Activated CD4-positive, alpha-beta T cell treated with anti-CD3 and anti-CD28 coated beads, Interleukin-2, amount 50 U/mL, for 48 hours (primary cell): ENCODE data around the gene KRTAP9-4.
"Not testable (repeated sequence)": the region's sequence is repeated elsewhere in the genome, so short reads cannot be mapped to it uniquely, and the experiment has no call there.

Experiments used
- DNase-seq, 2 experiments: peaks; one replicate each; pipeline ENCODE4 v3.0.0-alpha.2; 2020

Gene KRTAP9-4, protein sequence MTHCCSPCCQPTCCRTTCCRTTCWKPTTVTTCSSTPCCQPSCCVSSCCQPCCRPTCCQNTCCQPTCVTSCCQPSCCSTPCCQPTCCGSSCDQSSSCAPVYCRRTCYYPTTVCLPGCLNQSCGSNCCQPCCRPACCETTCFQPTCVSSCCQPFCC

DNA sequence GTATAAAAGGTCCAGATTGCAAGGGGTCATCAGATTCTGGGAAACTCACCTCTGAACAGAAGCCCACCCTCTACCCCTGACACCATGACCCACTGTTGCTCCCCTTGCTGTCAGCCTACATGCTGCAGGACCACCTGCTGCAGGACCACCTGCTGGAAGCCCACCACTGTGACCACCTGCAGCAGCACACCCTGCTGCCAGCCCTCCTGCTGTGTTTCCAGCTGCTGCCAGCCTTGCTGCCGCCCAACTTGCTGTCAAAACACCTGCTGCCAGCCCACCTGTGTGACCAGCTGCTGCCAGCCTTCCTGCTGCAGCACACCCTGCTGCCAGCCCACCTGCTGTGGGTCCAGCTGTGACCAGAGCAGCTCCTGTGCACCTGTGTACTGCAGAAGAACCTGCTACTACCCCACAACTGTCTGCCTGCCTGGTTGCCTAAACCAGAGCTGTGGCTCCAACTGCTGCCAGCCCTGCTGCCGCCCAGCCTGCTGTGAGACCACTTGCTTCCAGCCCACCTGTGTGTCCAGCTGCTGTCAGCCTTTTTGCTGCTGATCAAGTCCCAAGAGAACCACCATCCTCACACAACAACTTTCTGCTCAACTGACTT is at the start of gene KRTAP9-4:
Gene KRTAP9-4 (plus strand): TSS at position 51 of the 604 bp plus-strand sequence. CDS start 34 bp downstream, at position 85.
- not testable (repeated sequence) for DNase-seq

DNA sequence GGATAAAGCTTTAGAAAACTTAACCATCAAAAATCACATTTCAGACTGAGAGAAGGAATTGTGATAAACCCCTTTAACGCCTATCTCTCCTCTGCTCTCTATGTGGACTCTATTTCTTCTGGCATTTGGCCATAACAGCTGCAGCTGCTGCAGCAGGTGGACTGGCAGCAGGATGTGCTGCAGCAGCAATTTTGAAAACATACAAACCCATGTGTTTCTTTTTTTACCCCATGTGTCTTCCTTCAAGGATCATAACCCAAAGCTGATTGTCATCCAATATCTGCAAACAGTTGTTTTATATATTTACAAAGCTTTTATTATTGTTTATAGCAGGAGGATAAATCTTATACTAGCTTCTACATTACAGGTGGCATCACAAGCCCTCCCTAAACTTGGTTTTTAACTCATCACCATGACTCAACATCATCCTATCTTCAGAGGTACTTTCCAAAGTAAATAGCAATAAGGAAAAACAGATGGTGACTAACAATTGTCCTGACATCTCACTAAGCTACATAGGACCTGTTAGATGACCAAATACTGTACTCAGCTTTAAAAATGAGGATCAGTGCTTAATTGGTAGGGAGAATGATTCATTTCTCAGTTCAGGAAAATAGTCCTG is 37.5 kb upstream of the KRTAP9-4 start:
- no peak for DNase-seq

DNA sequence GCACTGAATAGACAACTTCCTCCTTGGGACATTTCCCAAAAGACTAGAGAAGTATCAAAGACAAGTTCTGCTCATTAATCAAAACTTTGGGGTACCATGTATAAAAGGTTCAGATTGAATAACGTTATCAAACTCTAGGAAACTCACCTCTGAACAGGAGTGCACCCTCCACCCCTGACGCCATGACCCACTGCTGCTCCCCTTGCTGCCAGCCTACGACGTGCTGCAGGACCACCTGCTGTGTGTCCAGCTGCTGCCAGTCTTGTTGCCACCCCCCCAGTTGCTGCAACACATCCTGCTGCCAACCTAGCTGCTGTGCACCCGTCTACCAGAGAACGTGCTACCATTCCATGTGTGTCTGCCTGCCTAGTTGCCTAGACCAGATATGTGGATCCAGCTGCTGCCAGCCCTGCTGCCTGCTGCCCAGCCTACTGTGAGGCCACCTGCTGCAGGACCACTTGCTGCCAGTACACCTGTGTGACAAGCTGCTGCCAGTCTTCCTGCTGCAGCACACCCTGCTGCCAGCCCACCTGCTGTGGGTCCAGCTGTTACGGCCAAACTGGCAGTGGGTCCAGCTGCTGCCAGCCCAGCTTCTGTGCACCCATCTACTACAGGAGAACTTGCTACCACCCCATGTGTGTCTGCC is 36.8 kb upstream of the KRTAP9-4 start:
- no peak for DNase-seq

DNA sequence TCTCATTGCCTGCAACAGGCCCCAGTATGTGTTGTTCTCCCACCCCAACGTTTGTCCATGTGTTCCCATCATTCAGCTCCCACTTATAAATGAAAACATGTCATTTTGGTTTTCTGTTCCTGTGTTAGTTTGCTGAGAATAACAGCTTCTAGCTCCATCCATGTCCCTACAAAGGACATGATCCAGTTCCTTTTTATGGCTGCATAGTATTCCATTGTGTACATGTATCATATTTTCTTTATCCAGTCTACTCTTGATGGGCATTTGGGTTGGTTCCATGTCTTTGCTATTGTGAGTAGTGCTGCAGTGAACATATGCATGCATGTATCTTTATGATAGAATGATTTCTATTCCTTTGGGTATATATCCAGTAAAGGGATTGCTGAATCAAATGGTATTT is 33.8 kb upstream of the KRTAP9-4 start:
- DNase-seq, result no peak

DNA sequence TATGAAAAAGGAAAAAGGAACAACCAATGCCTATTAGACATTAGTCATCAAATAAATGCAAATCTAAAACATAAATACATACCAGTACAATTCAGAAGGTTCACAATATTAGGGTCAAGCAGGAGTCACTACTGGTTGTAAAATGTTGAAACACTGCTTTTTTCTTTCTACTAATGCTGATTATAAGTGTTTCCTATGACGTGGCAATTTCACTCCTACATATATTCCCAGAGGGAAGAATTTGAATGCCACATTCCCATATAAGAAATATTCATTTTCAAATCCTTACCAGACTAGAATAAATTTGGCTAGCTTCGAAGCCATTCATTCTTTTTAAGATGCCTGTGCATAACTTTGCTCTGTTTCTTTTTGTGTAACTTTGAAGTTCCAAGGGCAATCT is 25.7 kb upstream of the KRTAP9-4 start:
- DNase-seq, result no peak

DNA sequence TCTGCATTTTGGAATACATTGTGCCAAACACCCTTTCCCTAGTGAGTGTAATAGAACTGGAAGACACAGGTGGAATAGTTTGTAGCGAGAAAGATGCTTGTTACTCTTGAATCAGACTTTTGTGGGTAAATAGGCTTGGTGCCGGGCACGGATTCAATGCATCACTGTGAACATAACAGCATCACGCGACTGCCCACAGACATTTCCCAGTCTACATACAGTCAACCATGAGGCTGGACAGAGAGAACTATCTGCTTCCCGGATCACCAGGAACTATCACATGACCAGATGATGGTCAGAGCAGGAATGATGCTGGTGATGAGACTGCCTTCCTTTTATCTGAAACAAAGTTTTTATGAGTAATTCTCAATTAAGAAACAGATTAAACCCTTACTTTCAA is 23.4 kb upstream of the KRTAP9-4 start:
- no peak for DNase-seq

DNA sequence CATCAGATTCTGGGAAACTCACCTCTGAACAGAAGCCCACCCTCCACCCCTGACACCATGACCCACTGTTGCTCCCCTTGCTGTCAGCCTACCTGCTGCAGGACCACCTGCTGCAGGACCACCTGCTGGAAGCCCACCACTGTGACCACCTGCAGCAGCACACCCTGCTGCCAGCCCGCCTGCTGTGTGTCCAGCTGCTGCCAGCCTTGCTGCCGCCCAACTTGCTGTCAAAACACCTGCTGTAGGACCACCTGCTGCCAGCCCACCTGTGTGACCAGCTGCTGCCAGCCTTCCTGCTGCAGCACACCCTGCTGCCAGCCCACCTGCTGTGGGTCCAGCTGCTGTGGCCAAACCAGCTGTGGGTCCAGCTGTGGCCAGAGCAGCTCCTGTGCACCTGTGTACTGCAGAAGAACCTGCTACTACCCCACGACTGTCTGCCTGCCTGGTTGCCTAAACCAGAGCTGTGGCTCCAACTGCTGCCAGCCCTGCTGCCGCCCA is 22.8 kb upstream of the KRTAP9-4 start, which contains the start of gene KRTAP9-2:
Gene KRTAP9-2 (plus strand): TSS at position 51 of the 498 bp plus-strand sequence. CDS start 7 bp downstream, at position 58.
- DNase-seq, result not testable (repeated sequence)

DNA sequence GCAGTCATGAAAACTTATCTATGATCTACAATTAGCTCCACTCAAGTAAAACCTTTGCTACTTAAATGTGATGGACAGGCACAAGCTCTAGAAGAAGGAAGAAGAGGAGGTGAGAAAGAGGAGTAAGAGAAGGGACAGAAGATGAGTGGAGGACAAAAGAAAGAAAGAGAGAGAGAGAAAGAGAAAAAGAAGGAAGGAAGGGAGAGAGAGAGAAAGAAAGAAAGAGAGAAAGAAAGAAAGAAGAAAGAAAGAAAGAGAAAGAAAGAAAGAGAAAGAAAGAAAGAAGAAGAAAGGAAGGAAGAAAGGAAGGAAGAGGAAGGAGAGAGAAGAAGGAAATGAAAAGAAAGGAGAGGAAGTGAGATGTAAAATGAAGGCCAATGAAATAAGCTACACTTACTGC is 19.4 kb upstream of the KRTAP9-4 start:
- DNase-seq, result no peak

DNA sequence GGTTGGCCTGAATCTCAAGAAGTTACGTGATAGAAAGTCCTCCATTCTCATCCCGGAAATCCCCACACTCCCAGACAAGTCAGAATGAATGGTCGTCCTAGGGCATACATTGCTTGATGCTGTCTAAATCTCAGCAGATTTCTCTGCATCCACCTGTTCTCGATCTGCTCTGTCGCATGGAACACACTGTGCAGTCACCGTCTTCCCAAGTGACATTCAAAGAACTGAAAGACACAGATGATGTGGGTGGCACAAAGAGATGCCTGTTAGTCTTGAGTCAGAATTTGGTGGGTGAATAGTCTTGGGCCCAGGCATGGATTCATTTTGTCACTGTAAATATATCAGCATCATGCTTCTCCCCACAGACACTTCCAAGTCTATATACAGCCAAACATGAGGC is 17.8 kb upstream of the KRTAP9-4 start:
- DNase-seq, result no peak

DNA sequence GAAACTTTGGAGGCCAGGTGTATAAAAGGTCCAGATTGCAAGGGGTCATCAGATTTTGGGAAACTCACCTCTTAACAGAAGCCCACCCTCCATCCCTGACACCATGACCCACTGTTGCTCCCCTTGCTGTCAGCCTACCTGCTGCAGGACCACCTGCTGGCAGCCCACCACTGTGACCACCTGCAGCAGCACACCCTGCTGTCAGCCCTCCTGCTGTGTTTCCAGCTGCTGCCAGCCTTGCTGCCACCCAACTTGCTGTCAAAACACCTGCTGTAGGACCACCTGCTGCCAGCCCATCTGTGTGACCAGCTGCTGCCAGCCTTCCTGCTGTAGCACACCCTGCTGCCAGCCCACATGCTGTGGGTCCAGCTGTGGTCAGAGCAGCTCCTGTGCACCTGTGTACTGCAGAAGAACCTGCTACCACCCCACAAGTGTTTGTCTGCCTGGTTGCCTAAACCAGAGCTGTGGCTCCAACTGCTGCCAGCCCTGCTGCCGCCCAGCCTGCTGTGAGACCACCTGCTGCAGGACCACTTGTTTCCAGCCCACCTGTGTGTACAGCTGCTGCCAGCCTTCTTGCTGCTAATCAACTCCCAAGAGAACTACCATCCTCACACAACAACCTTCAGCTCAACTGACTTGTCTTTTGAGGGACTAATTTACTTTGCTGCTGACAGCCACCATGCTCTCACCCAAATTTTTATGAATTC is 16.9 kb upstream of the KRTAP9-4 start, which contains the start of gene KRTAP9-3:
Gene KRTAP9-3 (plus strand): TSS at position 51 of the 707 bp plus-strand sequence. CDS start 53 bp downstream, at position 104.
- DNase-seq, result not testable (repeated sequence)

DNA sequence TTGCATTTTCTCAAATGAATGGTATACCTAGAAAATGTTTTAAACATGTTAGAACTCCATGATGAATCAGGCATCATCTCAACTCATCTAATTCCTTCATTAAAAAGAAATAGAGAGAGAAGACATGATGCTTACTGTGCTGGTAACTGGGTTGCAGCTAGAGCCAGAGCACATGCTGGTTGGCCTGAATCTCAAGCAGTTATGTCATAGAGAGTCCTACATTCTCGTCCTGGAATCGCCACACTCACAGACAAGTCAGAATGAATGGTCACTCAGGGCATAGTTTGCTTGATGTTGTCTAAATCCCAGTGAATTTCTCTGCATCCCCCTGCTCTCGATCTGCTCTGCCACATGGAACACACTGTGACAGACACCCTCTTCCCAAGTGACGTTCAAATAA is 12.4 kb upstream of the KRTAP9-4 start:
- DNase-seq, result not testable (repeated sequence)

DNA sequence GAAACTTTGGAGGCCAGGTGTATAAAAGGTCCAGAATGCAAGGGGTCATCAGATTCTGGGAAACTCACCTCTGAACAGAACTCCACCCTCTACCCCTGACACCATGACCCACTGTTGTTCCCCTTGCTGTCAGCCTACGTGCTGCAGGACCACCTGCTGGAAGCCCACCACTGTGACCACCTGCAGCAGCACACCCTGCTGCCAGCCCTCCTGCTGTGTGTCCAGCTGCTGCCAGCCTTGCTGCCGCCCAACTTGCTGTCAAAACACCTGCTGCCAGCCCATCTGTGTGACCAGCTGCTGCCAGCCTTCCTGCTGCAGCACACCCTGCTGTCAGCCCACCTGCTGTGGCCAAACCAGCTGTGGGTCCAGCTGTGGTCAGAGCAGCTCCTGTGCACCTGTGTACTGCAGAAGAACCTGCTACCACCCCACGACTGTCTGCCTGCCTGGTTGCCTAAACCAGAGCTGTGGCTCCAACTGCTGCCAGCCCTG is 11.5 kb upstream of the KRTAP9-4 start, which contains the start of gene KRTAP9-8:
Gene KRTAP9-8 (plus strand): TSS at position 51 of the 489 bp plus-strand sequence. CDS start 53 bp downstream, at position 104.
- DNase-seq, result not testable (repeated sequence)

DNA sequence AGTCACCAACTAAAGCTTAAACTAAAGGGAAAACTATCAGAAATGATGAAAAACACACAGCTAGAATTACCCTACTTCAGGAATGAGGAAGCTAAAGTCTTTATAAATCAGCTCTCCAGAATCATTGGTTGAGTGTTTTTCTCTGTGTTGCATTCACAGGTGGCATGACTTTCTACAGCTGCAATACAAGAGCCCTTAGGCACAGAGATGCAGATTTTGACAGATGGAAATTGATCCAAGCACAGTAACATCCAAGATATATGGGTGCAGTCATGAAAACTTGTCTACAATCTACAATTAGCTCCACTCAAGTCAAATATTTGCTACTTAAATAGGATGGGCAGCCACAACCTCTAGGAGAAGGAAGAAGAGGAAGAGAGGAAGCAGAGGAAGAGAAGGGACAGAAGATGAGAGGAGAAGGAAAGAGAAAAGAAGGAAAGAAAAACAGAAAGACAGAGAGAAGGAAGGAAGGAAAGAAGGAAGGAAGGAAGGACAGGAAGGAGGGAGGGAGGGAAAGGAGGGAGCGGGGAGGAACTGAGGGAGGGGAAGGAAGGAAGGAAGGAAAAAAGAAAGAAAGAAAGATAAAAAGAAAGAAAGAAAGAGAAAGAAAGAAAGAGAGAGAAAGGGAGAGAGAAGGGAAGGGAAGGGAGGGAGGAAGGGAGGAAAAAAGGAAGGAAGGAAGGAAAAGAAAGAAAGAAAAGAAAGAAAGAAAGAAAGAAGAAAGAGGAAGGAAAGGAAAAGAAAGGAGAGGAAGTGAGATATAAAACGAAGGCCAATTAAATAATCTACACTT is 2.3 kb upstream of the KRTAP9-4 start:
- not testable (repeated sequence) for DNase-seq

DNA sequence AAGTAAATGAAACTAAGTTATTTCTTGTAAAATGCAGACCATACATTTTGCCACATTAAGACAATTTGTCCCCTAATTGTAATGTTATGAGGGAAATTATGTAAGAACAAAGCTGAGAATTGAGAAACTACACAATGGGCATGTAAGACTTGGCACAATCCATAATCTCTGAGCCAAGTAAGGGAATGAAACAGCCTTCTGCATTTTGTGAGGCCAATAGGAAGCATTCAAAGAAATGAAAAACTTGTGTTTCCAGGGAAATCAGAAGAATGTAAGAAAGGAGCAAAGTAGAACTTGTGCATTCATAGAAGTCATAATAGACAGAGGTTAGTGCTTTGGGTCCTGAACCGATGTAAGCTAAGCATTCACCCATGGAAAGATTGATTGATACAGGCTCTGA is 1.8 kb downstream of the KRTAP9-4 start:
- DNase-seq, result no peak

DNA sequence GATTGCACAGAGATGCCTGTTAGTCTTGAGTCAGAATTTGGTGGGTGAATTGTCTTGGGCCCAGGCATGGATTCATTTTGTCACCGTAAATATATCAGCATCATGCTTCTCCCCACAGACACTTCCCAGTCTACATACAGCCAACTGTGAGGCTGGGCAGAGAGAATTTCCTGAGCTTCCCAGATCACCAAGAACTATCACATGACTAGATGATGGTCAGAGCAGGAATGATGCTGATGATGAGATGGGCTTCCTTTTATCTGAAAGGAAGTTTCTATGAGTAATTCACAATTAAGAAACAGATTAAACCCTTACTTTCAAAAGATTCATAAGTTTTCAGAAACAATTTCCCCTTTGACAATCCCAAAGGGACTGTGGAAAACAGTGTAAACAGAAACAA is 5.4 kb downstream of the KRTAP9-4 start:
- DNase-seq, result no peak

DNA sequence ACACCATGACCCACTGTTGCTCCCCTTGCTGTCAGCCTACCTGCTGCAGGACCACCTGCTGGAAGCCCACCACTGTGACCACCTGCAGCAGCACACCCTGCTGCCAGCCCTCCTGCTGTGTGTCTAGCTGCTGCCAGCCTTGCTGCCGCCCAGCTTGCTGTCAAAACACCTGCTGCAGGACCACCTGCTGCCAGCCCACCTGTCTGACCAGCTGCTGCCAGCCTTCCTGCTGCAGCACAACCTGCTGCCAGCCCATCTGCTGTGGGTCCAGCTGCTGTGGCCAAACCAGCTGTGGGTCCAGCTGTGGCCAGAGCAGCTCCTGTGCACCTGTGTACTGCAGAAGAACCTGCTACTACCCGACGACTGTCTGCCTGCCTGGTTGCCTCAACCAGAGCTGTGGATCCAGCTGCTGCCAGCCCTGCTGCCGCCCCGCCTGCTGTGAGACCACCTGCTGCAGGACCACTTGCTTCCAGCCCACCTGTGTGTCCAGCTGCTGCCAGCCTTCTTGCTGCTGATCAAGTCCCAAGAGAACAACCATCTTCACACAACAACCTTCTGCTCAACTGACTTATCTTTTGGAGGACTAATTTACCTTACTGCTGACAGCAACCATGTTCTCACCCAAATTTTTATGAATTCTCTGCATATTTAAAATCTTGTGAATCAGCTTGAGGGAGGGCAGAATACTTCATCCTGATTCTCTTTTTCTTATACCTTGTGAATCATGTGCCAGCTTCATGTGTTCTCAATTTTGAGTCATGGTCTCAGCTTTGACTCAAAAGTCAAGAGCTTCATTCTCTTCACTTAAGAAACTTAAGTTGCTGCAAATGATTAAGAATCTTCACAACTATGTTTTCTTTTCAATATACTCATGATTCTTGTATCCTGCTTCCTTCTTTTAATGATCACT is 6.1 kb downstream of the KRTAP9-4 start, which contains the start of gene KRTAP9-9:
Gene KRTAP9-9 (plus strand): TSS at position 4 of the 910 bp plus-strand sequence.
- not testable (repeated sequence) for DNase-seq

DNA sequence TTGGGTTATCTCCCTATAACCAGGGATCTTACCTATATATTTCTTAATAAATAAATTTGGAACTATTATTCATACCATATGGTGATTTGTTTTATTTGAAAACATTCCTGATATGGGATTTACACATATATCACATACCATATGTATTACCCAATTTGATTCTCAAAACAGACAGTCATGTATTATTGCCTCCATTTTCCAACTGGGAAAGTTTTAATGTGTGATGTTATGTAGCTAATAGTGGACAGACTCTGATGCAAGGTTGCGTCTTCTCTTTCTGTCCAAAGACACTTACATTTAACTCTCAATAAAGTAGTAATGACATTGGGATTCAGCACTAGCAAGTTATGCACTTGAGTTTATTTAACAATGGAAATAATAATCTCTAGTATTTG is 6.8 kb downstream of the KRTAP9-4 start:
- DNase-seq, result no peak

DNA sequence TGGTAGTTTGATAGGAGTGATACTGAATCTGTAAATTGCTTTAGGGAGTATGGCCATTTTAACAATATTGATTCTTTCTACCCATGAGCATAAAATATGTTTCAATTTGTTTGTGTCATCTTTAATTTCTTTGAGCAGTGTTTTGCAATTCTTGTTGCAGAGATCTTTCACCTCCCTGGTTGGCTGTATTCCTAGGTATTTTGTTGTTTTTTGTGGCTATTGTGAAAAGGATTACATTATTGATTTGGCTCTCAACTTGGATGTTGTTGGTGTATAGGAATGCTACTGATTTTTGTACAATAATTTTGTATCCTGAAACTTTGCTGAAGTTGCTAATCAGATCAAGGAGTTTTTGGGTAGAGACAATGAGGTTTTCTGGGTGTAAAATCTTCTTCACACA is 8.9 kb downstream of the KRTAP9-4 start:
- no peak for DNase-seq

DNA sequence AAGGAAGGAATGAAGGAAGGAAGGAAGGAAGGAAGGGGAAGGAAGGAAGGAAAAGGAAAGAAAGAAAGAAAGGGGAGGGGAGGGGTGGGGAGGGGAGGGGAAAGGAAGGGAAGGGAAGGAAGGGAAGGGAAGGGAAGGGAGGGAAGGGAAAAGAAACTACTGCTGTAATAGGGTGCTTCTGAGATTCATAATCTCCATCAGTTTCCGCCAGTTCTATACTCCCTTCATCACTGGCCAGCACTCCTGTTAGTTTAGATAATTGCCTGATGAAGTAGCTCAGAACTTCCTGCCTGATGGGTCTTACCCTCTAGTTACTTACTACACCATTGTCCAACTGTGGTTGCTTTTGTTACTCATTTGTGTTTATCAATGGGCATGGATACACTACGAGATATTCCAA is 13.7 kb downstream of the KRTAP9-4 start:
- DNase-seq, result no peak

DNA sequence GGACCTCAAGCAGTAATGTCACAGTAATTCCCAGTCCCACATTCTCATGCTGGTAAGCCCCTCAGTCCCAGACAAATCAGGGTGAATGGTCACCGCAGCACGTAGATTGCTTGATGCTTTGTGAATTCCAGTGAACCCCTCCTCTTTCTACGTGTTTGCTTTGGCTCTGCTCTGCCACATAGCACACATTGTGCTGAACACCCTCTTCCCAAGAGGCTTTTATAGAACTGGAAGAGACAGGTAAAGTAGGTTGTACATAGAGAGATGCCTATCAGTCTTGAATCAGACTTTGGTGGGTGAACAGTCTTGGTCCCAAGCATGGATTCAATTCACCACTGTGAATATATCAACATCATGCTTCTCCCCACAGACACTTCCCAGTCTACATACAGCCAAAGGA is 15.1 kb downstream of the KRTAP9-4 start:
- no peak for DNase-seq
